ENCODE measurements around the gene IGF1R. TPM values are rescaled to one million over a fixed set of nuclear protein-coding genes. Genes with fewer than 3 reads are reported as not detected.

The IGF1R gene
- total and polyA plus RNA-seq, 2 of the 13 experiments (the other 11 are each of a cell fraction or from before 2014, with no cell fraction given), result 15.9 to 18.4 TPM

DNA sequence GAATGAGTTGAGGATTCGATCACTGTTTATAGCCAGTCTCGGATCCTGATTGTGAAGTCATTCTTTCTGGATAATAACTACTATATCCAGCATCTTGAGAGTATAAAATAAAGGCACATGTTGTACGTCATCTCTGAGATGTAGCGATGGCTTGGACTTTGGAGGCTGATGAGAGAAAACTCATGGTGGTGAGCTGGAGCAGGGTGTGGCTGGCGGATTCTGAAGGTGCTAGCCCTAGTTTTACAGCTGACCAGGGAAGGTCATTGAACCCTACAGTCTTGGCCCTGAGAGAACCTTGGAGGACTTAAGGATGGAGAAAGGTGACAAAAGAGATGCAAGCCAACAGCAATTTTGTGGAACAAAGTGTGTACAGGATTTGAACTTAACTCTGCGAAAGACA lies 153.8 kb downstream of the IGF1R start:
- intact Hi-C loops (cut with micrococcal nuclease; ENCODE audit: unreplicated experiment), result no loop called here
- TF ChIP-seq AKAP8 (CRISPR knock-in tag; IDR thresholded peaks at IDR 0.05) (no peak), HCFC1 (IDR thresholded peaks at IDR 0.05; ENCODE audit: low read depth, low read length) (no peak), GRHL1 (CRISPR knock-in tag; conservative IDR thresholded peaks at IDR 0.05) (no peak), ZNF224 (CRISPR knock-in tag; IDR thresholded peaks at IDR 0.05) (no peak), ZBTB26 (CRISPR knock-in tag; IDR thresholded peaks at IDR 0.05; ENCODE audit: borderline replicate concordance) (no peak)
- TF ChIP-seq, protein P1, sequence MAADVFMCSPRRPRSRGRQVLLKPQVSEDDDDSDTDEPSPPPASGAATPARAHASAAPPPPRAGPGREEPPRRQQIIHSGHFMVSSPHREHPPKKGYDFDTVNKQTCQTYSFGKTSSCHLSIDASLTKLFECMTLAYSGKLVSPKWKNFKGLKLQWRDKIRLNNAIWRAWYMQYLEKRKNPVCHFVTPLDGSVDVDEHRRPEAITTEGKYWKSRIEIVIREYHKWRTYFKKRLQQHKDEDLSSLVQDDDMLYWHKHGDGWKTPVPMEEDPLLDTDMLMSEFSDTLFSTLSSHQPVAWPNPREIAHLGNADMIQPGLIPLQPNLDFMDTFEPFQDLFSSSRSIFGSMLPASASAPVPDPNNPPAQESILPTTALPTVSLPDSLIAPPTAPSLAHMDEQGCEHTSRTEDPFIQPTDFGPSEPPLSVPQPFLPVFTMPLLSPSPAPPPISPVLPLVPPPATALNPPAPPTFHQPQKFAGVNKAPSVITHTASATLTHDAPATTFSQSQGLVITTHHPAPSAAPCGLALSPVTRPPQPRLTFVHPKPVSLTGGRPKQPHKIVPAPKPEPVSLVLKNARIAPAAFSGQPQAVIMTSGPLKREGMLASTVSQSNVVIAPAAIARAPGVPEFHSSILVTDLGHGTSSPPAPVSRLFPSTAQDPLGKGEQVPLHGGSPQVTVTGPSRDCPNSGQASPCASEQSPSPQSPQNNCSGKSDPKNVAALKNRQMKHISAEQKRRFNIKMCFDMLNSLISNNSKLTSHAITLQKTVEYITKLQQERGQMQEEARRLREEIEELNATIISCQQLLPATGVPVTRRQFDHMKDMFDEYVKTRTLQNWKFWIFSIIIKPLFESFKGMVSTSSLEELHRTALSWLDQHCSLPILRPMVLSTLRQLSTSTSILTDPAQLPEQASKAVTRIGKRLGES (CRISPR knock-in tag; IDR thresholded peaks at IDR 0.05; ENCODE audit: borderline replicate concordance), result no peak
- Histone ChIP-seq H3K27me3 (ENCODE audit: control insufficient read depth in 1 of 2, insufficient read depth in 2 of 2, low read length in 2 of 2) (no peaks in the 10 kb centered on the region), H3K9me3 (ENCODE audit: low read length) (no peaks in the 10 kb centered on the region), H3K36me3 (replicated peaks in 1 of 2; ENCODE audit: control insufficient read depth in 1 of 2, insufficient read depth in 2 of 2, low read length in 2 of 2) (peaks cover 0 to 3% of the 10 kb centered on the region in 2 experiments; a peak in 1 of 5 replicates), H3K4me1 (ENCODE audit: insufficient read depth, low read length) (peaks cover 63% of the 10 kb centered on the region), H3K4me2 (ENCODE audit: low read depth, low read length) (no peak overlapping the region), H3K27ac (ENCODE audit: extremely low read length, insufficient read depth, low read length) (no peak overlapping the region), H2AFZ (ENCODE audit: low read length) (no peak overlapping the region), H3K4me3 (replicated peaks in 1 of 3; ENCODE audit: insufficient read depth in 1 of 3, low read depth in 2 of 3, low read length in 3 of 3) (no peak overlapping the region), H3K9ac (ENCODE audit: insufficient read depth, low read depth, low read length) (no peak overlapping the region), H4K20me1 (ENCODE audit: insufficient read depth, low read length) (peaks cover 84% of the 10 kb centered on the region), H3K79me2 (ENCODE audit: insufficient read depth, low read length) (peaks cover 81% of the 10 kb centered on the region)
- in situ Hi-C loops (cut with HindIII; ENCODE audit: extremely low pct_ligation_motif_present, low pct_unique_long_range_greater_than_20kb), result no loop called here
- ATAC-seq (no peak), FAIRE-seq (no peak), DNase-seq (ENCODE audit: low spot score) (no peak)
- no TSS peak for BruUV-seq (replicated peaks)
- WGBS (ENCODE audit: low lambda C conversion rate), result over 99% methylated on average over 6 of the region's 6 CpGs
- ChIA-PET CTCF (ENCODE audit: low intra/inter-chr PET ratio, low total read pairs) (no interaction called here), POLR2A (no interaction called here)
